NCI-H526 treated with DMSO at 0.1 percent for 48 hours (cell line): ENCODE data around the gene DLG2.

ENCODE experiments used
- DNase-seq: peaks from one replicate; lab custom pipeline; 2025; lab: John Stamatoyannopoulos, UW

The DLG2 gene

GRCh38 chr11:83678831-83679584 lies 1948.1 kb downstream of the DLG2 start:
- DNase-seq = no peak

DNA sequence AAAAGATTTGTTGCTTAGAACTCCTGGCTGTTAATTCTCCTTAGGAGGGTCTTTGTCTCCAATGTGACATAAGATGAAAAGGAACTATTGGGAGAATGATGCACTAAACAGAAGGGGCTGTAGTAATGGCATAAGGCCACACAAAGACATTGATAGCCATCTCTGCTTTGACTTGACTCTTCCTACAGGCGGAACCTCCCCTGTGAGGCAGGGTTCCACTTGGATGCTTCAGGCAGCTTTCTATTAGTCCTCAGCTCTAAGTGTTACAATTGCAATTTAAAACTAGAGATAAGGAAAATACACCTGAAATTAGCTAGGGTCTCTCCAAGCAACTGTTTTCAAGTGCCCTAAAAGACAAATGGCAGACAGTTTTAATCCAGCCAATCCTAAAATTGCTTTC lies 1949.4 kb downstream of the DLG2 start:
- peak; percentile 14 for DNase-seq

- no peak for DNase-seq
These were observed 1951.0 kb downstream of the DLG2 start for GRCh38 chr11:83676056-83676601.

GRCh38 chr11:83674102-83674896 lies 1952.8 kb downstream of the DLG2 start:
- no peak for DNase-seq

- DNase-seq = peak; percentile 37
These were observed 1955.9 kb downstream of the DLG2 start for GRCh38 chr11:83671289-83671688.

- no peak for DNase-seq
These were observed 1961.0 kb downstream of the DLG2 start for GRCh38 chr11:83666149-83666548.

GRCh38 chr11:83663988-83664387 lies 1963.2 kb downstream of the DLG2 start:
- no peak for DNase-seq

DNA sequence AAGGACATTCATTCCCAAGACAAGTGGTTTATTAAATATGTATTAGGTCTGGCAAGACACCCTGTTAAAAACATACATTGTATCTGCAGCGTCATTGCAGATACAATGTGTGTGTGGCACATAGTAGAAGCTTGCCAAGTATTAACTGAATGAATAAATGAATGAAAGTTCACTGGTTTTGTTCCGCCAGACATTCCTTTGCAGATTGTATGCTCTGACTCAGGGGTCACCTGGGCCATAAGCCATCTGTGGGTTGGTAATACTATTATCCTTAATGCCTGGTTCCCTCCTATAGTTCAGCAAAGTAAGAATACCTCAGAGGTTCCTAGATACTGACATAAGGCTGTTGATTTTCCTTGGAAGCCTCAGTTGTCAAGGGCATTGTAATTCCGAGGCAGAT lies 1963.7 kb downstream of the DLG2 start:
- peak; percentile 41 for DNase-seq

- peak; percentile 52 for DNase-seq
These were observed 1964.7 kb downstream of the DLG2 start for GRCh38 chr11:83662494-83662893.

- DNase-seq = peak; percentile 81
These were observed 1965.4 kb downstream of the DLG2 start for GRCh38 chr11:83661491-83662350.

- DNase-seq = peak; percentile 57
These were observed 1967.7 kb downstream of the DLG2 start for GRCh38 chr11:83659466-83659865.

DNA sequence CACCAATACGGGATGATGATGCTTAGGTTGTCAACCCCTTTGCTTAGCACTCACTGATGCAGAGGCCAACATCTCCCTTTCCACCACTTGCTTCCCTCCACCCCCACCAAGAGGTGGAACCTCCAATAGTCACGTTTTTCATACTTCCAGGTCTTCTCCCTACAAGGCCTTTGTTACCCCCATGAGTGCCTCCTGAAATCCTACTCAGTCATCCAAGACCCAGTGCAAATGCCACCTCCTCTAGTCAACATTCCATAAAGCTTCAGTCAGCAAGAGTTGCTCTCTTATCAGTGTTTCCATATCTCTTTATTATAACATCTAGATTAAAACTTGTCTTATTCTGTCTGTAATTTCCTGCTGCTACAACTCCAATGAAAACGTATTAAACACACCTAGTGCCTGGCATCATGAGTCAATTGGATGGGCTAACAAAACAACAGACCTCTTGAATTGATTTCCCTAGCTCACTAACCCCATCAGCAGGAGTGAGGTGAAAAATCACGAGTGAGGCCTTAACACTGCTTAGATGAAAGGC lies 1970.3 kb downstream of the DLG2 start:
- no peak for DNase-seq

- no peak for DNase-seq
These were observed 1971.2 kb downstream of the DLG2 start for GRCh38 chr11:83655976-83656375.

DNA sequence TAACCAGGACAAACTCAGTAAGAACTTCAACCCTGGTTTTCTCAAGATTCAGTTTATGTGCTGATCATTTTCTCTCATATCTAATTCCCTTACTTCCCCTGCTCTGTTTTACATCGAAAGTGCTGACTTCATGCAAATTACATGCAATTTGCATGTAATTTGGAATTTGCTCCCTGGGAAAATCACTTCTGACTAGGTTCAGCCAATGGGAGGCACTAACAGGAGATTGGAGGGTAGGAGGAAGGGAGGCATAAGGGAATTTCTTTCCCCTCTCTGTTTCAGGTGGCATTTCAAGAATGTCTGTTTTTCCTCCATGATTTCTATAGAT lies 1977.7 kb downstream of the DLG2 start:
- DNase-seq = peak; percentile 90

- no peak for DNase-seq
These were observed 1978.3 kb downstream of the DLG2 start for GRCh38 chr11:83648610-83649527.

DNA sequence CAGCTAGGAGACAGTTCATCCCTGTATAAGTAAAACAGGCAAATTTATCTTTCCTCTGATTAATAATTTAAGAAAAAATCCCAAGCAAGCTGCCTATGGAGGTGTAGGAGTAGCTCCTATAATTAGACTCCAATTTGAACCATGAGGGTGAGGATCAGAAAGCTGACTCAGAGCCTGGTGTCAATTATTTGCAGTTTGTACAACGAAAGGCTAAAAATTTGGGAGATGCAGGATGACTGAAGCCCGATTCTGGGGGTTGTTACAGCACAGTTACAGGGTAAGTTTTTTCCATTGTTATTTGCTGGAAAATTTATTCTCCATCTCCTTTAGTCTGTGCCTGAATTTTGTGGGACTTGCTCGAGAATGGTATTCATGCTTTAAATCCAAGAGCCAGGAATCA lies 1981.6 kb downstream of the DLG2 start:
- no peak for DNase-seq

GRCh38 chr11:83643115-83643514 lies 1984.0 kb downstream of the DLG2 start:
- DNase-seq = no peak

- DNase-seq = no peak
These were observed 1984.6 kb downstream of the DLG2 start for GRCh38 chr11:83642500-83642899.

DNA sequence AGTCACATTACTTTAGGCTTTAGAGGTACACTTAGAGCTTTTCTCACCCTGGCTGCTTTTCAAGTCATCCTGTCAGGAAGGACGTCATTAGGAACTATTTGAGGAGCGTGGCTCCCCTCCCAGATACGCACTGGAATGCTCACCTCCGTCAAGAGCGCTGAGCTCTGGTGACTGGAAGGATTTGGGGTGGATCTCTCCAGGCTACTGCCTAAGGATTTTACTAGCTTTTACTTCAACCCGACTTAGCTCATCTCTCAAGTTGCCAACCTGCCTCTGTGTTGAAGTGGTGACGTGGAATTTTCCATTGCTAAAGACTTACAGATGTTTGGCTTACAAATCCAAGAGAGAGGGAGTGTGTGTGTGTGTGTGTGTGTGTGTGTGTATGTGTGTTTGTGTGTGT lies 1985.6 kb downstream of the DLG2 start:
- DNase-seq = no peak

DNA sequence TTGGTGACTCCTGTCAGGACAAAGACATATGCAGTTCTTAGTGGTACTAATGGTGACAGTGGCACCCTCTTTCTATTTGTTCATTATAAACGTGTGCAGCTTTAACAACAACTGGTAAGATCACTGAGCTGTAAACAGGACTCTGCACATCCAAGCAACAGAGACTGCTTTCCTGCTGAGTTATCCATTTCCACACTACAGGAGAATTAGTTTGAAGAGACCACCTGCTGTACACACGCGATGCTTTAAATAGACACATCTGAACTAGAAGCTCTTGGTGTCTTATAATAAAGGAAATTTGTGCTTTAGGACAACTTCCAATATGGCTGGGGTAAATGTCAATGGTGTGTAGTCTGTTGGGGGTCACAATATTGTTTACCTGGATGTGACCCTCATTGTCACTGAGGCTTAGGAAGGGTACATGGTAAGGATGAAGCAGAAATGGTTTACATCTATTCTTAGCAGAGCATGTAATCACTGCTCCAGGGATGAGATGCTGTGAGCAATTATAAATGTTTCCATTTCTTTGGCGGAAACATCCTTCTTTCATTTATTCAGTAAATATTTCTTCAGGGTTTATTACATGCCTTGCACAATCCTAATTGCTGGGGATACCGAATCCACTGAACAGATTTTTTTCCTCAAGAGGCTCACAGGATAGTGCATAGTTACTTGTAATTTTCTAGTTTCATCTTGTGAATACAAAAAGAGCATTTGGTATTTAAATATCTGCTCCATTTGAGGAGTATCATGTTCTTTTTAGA lies 1987.0 kb downstream of the DLG2 start:
- DNase-seq = no peak
